Measurements from ENCODE around the gene THBS2.

Gene THBS2

DNA sequence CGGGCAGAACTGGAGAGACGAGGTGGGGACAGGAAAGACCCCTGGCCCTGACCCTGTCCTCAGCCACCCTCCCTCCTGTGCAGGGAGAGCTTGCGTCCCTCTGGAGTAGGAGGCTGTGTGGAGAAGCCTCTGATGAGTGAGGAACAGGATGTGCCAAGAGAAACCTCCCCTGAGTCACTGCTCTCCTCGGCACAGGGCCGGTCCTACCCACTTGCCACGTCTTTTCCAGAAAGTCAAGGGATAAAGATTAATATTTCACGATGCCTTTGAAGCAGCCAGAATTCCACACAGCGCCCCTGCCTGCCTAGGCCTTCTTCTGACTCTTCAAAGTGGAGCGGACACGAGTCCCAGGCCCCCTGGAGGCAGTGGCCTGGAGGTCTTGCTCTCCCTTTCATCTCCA, 34.9 kb upstream of the THBS2 start:
- TF ChIP-seq, protein P1, sequence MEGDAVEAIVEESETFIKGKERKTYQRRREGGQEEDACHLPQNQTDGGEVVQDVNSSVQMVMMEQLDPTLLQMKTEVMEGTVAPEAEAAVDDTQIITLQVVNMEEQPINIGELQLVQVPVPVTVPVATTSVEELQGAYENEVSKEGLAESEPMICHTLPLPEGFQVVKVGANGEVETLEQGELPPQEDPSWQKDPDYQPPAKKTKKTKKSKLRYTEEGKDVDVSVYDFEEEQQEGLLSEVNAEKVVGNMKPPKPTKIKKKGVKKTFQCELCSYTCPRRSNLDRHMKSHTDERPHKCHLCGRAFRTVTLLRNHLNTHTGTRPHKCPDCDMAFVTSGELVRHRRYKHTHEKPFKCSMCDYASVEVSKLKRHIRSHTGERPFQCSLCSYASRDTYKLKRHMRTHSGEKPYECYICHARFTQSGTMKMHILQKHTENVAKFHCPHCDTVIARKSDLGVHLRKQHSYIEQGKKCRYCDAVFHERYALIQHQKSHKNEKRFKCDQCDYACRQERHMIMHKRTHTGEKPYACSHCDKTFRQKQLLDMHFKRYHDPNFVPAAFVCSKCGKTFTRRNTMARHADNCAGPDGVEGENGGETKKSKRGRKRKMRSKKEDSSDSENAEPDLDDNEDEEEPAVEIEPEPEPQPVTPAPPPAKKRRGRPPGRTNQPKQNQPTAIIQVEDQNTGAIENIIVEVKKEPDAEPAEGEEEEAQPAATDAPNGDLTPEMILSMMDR (IDR thresholded peaks at IDR 0.05; ENCODE audit: low read length, missing control alignments) = no peak
- peak; percentile 63 for DNase-seq (ENCODE audit: low read depth)
- no peak overlapping the region for H3K4me3 ChIP-seq (replicated peaks; ENCODE audit: low read depth, low read length)

DNA sequence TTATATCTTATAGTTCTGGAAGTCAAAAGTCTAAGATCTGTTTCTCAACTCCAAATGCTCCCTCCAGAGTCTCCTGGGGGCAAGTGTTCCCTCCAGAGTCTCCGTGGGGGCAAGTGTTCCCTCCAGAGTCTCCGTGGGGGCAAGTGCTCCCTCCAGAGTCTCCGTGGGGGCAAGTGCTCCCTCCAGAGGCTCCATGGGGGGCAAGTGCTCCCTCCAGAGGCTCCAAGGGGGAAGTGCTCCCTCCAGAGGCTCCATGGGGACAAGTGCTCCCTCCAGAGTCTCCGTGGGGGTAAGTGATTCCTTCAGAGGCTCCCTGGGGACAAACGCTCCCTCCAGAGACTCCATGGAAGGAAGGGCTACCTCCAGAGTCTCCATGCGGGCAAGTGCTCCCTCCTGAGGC, 34.0 kb upstream of the THBS2 start:
- H3K4me3 ChIP-seq (replicated peaks; ENCODE audit: low read depth, low read length) = no peak overlapping the region
- no peak for DNase-seq (ENCODE audit: low read depth)
- TF ChIP-seq, protein P1 (IDR thresholded peaks at IDR 0.05; ENCODE audit: low read length, missing control alignments) = no peak

DNA sequence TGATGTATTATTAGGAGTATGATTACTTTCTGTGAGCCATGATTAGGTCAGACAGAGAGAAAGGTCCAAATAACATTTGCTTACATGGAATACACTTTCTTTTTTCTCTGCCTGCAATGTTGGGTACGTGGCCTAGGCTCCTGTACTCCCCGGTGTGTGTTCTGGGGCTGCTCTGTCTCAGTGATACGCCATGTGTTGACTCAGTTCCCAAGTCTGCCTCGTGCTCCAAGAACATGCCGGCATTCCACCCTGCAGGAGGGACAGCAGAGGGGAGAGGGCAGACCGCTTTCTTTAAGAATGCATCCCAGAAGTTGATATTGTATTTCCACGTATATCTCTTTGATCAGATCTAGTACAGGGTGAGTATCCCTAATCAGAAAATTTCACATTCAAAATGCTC, 33.3 kb upstream of the THBS2 start:
- no peak overlapping the region for H3K4me3 ChIP-seq (replicated peaks; ENCODE audit: low read depth, low read length)
- TF ChIP-seq, protein P1 (IDR thresholded peaks at IDR 0.05; ENCODE audit: low read length, missing control alignments) = no peak
- DNase-seq (ENCODE audit: low read depth) = no peak

DNA sequence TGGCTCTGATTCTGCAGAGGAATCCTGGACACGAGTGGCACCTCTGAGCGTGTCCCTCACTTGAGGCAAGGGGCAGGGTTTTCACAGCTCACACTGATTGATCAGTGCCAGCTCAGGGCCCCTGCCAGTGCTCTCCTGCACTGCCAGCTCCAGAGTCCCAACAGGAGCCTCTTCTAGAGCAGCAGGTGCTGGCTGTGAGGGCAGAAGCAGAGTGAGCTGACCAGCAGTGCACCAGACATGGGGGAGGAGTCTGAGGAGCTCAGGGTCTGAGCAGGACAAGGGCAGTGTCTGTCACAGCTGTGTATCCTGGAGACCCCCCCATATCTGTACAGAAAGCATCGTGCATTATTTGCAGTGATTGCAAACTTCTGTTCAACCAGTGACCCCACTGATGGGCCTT, 31.5 kb upstream of the THBS2 start:
- DNase-seq (ENCODE audit: low read depth) = no peak
- TF ChIP-seq, protein P1 (IDR thresholded peaks at IDR 0.05; ENCODE audit: low read length, missing control alignments) = no peak
- no peak overlapping the region for H3K4me3 ChIP-seq (replicated peaks; ENCODE audit: low read depth, low read length)

DNA sequence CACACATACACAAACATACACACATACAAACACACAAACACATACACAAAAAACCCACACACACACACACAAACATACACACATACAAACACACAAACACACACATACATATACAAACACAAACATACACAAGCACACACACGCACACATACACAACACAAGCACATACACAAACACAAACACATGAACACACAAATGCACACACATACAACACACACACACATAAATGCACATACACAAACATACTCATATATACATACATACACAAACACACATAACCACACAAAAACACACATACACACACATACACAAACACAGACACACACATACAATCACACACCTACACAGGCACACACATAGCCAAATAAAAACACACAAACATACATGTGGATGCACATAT, 30.3 kb upstream of the THBS2 start:
- no peak for DNase-seq (ENCODE audit: low read depth)
- TF ChIP-seq, protein P1 (IDR thresholded peaks at IDR 0.05; ENCODE audit: low read length, missing control alignments) = no peak
- no peak overlapping the region for H3K4me3 ChIP-seq (replicated peaks; ENCODE audit: low read depth, low read length)

DNA sequence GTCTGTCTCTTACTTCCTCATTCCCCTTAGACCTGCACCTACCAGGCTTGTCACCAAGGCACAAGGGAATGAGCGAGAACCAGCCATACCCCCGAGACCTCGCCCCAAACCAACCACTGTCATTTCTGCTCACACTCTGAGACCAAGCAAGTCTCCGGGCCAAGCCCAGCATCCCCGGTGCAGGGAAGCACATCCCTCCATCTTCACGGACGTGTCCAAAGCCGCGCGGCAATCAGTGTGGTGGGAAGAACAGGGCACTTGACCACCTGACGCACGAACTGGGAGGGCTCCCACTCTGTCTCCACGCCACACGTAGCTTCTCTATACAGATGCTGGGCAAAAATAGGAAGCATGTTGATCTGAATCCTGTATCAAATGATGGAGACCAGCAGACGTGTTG, 28.4 kb upstream of the THBS2 start:
- TF ChIP-seq, protein P1 (IDR thresholded peaks at IDR 0.05; ENCODE audit: low read length, missing control alignments) = no peak
- H3K4me3 ChIP-seq (replicated peaks; ENCODE audit: low read depth, low read length) = no peak overlapping the region
- DNase-seq (ENCODE audit: low read depth) = no peak

DNA sequence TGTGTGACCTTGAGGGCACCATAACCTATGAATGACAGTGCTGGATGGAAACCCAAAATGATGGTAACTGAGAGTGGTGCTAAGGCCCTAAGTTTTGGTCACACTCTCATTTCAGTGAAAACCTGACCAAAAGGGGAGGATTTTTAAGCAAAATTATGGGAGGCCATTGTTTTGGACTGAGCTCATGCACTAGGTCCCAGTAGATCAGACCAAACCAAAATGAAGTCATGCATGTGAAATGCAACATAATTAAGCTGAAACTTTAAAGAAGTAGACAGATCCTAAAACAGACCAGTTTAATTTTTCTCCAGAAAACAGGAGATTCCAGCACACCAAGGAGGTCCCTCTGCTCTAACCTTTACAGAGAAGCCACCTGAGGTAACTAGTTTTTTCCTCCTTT, 24.0 kb upstream of the THBS2 start:
- no peak overlapping the region for H3K4me3 ChIP-seq (replicated peaks; ENCODE audit: low read depth, low read length)
- DNase-seq (ENCODE audit: low read depth) = no peak
- TF ChIP-seq, protein P1 (IDR thresholded peaks at IDR 0.05; ENCODE audit: low read length, missing control alignments) = no peak

Data from fibroblast of pulmonary artery (primary cell).